NCI-H1694 (cell line): Measurements from ENCODE around the gene CACNA2D3.

Experiments
- DNase-seq: peaks from one replicate; lab custom pipeline; 2025; lab: John Stamatoyannopoulos, UW

The CACNA2D3 gene

DNA sequence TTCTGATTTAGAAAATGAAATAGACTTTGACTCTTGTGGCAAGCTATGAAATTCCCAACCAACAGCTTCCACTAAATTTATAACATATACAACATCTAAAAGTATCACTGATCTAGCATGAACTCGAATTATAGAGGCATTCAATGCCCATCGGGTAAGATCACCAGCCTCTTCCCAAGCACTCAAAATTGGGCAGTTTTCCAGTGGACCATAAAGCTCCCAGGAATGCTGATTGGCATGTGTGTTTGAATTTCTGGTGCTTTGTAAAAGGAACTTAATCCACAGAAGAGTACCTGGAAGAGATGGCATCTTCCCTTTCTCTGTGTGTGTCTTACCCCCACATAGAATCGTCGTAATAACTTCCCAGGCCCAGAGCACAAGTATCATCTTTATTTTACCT lies 795.5 kb downstream of the CACNA2D3 start:
- no peak for DNase-seq

- DNase-seq = no peak
Measured at GRCh38 chr3:54918516-54918915, 796.2 kb downstream of the CACNA2D3 start.

- no peak for DNase-seq
Measured at GRCh38 chr3:54928046-54928770, 805.9 kb downstream of the CACNA2D3 start, which contains the start of gene LRTM1. Gene LRTM1, minus strand, starts transcription at chr3:54928059. Its CDS starts 148 bp downstream, at chr3:54927911.

DNA sequence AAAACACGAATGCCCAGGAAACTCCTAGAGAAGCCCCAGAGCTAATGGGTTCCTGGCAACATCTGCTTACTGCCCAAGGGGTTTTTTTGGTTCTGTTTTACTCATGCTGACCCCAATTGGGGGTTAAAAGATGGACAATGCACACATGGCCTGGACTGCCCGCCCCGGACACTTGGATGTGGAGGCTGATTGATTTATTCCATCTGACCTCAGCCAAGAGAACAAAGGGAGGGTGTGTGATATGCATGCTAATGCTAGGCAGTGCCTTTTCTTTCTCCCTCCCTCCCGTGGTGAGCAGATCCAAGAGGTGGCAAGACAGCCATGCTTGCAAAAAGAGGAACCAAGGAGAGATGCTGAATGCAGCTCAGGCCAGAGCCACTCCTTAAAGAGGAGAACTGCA lies 808.8 kb downstream of the CACNA2D3 start:
- no peak for DNase-seq

GRCh38 chr3:54932606-54933005 lies 810.3 kb downstream of the CACNA2D3 start:
- DNase-seq = no peak

DNA sequence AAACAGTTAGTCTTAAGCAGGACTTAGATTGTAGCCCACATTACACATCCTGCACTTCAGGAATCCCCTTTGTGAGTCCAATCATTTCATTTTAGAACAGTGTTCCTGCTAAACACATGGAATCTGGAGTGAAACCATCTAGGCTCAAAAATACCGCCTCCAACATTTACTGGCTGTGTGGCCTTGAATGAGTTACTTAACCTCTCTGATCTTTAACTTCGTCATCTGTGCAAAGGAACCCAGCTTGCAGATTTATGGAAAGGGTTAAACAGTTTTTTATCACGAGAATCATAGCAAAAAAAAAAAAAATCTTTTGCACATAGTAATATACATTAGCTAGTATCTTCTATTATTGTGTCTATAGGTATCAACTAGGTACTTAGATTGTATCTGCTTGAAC lies 813.5 kb downstream of the CACNA2D3 start:
- no peak for DNase-seq

DNA sequence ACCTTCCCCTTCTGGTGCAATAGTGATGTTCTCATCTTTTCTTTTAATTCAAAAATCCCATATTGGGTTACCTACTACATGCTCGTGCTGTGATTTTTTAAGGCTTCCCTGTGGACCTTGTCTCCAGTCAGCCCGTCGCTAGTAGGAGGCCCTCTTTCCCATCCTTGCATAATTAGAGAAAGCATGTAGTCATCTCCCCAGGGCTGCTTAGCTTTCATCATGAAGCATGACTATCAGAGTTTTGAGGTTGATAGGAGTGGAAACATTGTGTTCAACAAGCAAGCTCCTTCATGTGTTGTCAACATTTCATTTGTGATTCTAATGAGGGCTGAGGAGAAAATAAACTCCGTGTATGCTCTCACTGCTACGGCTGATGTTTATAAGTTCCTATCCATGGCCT lies 814.2 kb downstream of the CACNA2D3 start:
- DNase-seq = no peak

DNA sequence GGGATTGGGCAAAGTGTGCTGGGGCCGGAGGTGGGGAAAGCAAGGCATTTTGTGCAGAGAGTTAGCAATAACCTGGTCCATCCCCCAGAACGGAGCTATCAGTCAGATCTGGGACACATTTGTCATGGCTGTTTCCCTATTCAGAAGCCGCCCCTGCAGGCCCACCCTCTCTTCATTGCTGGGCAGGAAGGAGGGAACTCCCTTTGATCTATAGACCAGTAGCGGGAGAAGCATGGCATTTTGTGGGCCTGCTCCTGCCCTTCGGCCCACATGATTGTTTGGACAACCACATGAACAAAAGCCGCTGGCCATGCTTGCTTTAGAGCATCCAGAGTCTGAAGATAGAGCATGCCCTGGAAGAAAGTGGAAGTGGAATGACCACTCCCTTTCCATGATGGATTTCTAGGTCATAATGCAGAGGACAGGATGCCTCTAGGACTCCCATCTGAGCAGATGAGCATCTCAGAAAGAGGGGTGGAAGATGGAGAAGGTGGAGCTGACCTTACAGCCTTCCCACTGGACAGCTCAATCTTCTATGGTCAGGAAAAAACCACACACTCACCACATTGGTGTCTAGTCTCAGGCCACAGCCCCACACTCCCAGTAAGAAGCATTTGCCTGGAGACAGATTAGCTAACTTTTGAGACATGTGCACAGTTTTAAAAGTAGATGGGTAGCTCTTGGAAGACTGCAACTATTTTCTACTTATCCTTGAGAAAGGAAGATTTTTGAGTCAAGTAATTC lies 817.4 kb downstream of the CACNA2D3 start:
- DNase-seq = no peak

- no peak for DNase-seq
Measured at GRCh38 chr3:54940971-54941370, 818.6 kb downstream of the CACNA2D3 start.

GRCh38 chr3:54941690-54942362 lies 819.5 kb downstream of the CACNA2D3 start:
- DNase-seq = no peak

GRCh38 chr3:54949491-54950044 lies 827.2 kb downstream of the CACNA2D3 start:
- no peak for DNase-seq

DNA sequence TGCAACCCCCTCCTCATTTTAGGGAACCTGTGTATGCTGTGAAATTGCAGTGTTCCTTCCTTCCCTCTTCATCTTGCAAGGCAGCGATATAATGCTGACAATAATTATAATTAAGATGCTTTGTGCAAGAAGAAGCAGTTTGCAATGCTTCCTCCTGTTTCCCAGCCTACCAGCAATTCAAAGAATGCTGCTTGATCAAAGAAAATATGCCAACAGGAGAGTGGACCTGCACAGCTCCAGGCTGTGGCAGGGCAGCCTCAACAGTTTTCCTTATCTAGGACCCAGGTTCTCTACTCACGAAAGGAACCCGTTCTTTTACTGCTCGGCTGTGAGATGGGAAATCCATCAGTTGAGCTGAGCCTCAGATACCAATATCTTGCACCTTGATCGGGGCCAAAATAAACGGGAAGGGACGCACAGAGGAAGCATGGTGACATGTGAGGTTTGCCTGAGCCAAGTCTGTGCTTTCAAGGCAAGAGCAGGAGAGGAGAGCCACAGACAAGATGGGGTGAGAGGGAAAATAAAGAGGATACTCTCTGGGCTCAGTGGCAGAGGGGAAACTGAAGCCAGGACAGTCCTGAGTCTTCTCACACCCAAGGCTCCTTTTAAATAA lies 828.1 kb downstream of the CACNA2D3 start:
- DNase-seq = no peak

DNA sequence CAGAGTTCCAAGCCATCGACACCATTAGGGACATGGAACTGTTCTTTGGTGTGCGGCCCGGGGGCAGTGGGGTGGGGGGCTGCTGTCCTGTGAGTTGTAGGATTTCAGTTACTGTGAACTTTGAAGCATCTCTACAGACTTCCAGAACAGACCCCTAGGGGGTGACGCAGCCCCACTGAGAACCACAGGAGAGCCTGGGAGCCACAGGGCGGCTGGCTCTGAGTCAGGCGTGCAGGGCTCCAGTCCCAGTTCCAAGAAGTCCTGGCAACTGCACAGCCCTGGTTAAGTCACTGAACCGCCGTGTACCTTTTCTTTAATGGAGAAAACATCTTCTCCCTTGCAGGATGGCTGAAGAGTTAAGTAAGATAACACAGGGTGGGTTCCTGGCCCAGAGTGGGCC lies 829.1 kb downstream of the CACNA2D3 start:
- DNase-seq = no peak

GRCh38 chr3:54954022-54954421 lies 831.7 kb downstream of the CACNA2D3 start:
- DNase-seq = no peak

DNA sequence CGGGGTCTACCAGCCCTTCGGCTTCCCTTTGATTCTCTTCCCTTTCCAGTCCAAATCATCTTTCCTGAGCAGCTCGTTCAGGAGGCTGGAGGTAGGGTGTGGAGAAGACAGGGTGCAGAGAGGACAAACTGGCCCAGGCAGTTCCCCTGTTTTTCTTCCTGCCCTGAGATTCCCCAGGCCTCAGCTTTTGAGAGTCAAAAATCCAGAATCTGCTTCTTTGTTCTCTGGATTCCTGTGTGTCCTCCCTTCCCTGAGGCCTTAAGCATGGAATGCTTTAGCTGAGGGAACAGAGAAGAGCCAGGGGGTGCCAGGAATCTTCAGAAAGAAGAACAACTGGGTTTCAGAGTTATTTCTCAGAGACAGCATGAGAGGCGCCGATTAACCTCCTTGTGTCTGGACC lies 832.2 kb downstream of the CACNA2D3 start:
- no peak for DNase-seq

DNA sequence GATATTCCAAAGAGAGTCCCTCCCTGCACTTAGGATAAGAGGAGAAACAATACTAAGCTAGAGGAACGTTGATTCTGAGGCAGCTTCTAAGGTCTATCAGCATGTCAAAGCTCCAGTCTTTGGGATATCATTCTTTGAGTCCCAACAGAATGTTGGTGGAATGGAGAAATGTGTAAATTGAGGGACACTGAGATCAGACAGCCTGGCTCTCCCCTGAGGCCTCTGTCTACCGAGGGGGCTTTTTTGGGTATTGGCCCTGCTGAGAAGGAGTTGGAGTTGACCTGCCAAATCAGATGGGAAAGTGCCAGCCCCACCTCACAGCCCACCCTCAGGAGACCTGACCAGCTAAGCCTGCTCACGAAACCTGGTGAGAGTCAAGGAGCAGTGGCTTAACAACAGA lies 833.1 kb downstream of the CACNA2D3 start:
- DNase-seq = no peak

GRCh38 chr3:54955941-54956340 lies 833.6 kb downstream of the CACNA2D3 start:
- no peak for DNase-seq

GRCh38 chr3:54957711-54958110 lies 835.4 kb downstream of the CACNA2D3 start:
- DNase-seq = no peak

DNA sequence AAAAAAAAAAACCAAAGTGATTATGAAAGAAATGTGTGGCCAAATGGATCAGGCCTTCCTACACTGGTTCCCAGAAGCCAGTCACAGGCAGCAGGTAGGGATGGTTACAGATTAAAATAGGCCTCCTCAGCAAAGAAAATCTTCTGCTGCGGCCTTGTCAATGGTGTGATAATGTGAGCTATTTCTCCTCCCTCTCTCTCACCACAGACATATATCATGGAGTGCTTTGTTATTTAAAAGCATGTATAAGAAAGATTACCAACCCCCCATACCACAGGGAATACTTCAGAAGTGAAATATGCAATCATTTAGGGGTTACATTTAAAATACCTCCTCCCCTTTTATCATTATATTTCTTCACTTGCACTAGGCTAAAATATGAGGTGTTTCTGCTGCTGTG lies 837.7 kb downstream of the CACNA2D3 start:
- no peak for DNase-seq

DNA sequence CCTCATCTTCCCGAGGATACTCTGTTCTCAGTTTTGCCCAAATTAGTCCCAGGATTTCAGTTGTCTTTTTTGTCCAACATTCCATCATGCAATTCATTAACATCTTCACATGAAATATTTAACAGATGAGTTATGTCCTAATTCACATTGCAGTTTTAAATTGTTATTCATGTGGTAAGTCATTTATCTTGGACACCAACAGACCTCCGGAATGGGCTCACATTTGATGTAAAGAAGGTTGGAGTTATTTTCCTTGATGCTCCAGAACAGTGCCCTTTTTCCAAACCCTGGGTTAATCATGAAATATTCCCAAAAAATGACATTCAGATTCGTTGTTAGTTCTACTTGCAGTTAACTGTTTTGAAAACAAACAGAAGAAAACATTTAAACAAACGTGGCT lies 838.3 kb downstream of the CACNA2D3 start:
- DNase-seq = no peak

- DNase-seq = no peak
Measured at GRCh38 chr3:54962200-54962599, 839.8 kb downstream of the CACNA2D3 start.

DNA sequence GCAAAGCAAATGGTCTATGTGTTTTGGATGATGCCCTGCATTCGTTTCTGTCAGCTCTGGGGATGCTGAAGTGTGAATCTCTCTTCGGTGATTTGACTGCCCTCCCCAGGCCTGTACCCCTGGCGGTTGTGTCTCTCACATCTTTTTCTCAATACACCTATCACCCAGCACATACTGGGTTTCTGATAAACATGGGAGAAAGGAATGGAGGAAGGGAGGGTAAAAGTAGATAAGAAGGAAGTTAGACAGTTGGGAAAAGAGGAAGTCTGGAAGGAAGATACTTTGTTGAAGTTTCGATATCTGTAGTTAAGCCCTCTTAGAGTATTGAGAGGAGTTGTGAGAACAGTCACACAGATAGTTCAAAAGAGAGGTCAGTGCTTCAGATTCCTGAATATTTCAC lies 841.3 kb downstream of the CACNA2D3 start:
- no peak for DNase-seq
